Natural killer cell (primary cell): ENCODE measurements around the gene PDE11A. TPM values are rescaled to one million over a fixed set of nuclear protein-coding genes. Genes with fewer than 3 reads are reported as not detected.

Experiments used
- ATAC-seq, 3 donors: fragments of 150-1000 bp in 2 of 3; fragments of 200-7000 bp in 1 of 3; cut with Tn5 transposase; 1 replicate in 1 of 3; 2 replicates in 2 of 3; pipeline ENCODE4 v1.10.0; 2021; ENCODE audit warnings: mild to moderate bottlenecking in 2 of 3, moderate library complexity in 2 of 3
- DNase-seq, 2 donors: peaks; one replicate each; pipeline versions ENCODE4 v3.0.0 to v3.0.0-alpha.2; 2013 to 2021; ENCODE audit warnings: mixed read lengths in 1 of 2
- H3K27ac ChIP-seq: one replicate; pipeline ENCODE4 v1.5.1; 2013; ENCODE audit warnings: mild to moderate bottlenecking, low read length
- H3K27me3 ChIP-seq: one replicate; pipeline ENCODE4 v1.6.1; 2013; ENCODE audit warnings: low read length; ENCODE audit not compliant: control insufficient read depth, insufficient read depth
- H3K36me3 ChIP-seq: one replicate; pipeline ENCODE4 v1.6.1; 2013; ENCODE audit warnings: low read length; ENCODE audit not compliant: control insufficient read depth, insufficient read depth
- H3K4me1 ChIP-seq: one replicate; pipeline ENCODE4 v1.6.1; 2013; ENCODE audit warnings: low read length; ENCODE audit not compliant: control insufficient read depth, insufficient read depth
- H3K4me3 ChIP-seq: one replicate; pipeline ENCODE4 v1.5.1; 2013; ENCODE audit warnings: low read length
- H3K9me3 ChIP-seq: one replicate; pipeline ENCODE4 v1.6.1; 2013; ENCODE audit warnings: low read length; ENCODE audit not compliant: control insufficient read depth, insufficient read depth
- H3K27ac Mint-ChIP-seq, 2 donors: one replicate each; pipeline ENCODE4 v1.8.0; 2022; ENCODE audit warnings: mild to moderate bottlenecking in 2 of 2, mixed read lengths in 2 of 2, moderate library complexity in 1 of 2
- H3K27me3 Mint-ChIP-seq, 2 donors: one replicate each; pipeline ENCODE4 v1.8.0; 2022; ENCODE audit warnings: low read depth in 2 of 2, mixed read lengths in 2 of 2
- H3K36me3 Mint-ChIP-seq: one replicate; pipeline ENCODE4 v1.8.0; 2022; ENCODE audit warnings: mixed read lengths
- H3K4me1 Mint-ChIP-seq, 2 donors: one replicate each; pipeline ENCODE4 v1.8.0; 2022; ENCODE audit warnings: mixed read lengths in 2 of 2
- H3K4me3 Mint-ChIP-seq: one replicate; pipeline ENCODE4 v1.8.0; 2022; ENCODE audit warnings: mild to moderate bottlenecking, moderate library complexity, mixed read lengths
- H3K9me3 Mint-ChIP-seq, 2 donors: one replicate each; pipeline ENCODE4 v1.8.0; 2022; ENCODE audit warnings: mixed read lengths in 2 of 2
- CTCF ChIP-seq: fragments of 200-600 bp; IDR thresholded peaks from one replicate; pipeline ENCODE4 v1.8.0; 2022; ENCODE audit warnings: antibody characterized with exemption
- WGBS: methylation state at CpG from one replicate; pipeline ENCODE4 v1.1.7; 2013; ENCODE audit warnings: missing lambda C conversion rate; ENCODE audit not compliant: insufficient coverage; 5-methylcytosine and 5-hydroxymethylcytosine counted together
- intact Hi-C: fragments of 100-400 bp; cut with micrococcal nuclease; formaldehyde crosslinking; loops from one replicate; pipeline ENCODE4 v1.14.2; 2022
- total RNA-seq, 4 donors: library from RNA; stranded (reverse); fragments of 120-200 nt in 1 of 4; gene quantifications; one replicate each; pipeline versions ENCODE4 v1.2.3 to v1.2.4, GENCODE V29; 2013 to 2022

PDE11A gene
- total RNA-seq, 3 donors from 2014 or later (not counting 1 experiment from before 2014, with no cell fraction given), result not detected

GRCh38 chr2:177869912-177870311, 202.7 kb downstream of the PDE11A start:
- TF ChIP-seq CTCF, result no peak
- Mint-ChIP-seq H3K27ac (no peak overlapping the region), H3K4me3 (no peak overlapping the region), H3K27me3 (peaks cover 0 to 3% of the 10 kb centered on the region in 2 donors), H3K36me3 (no peaks in the 10 kb centered on the region), H3K4me1 (no peaks in the 10 kb centered on the region), H3K9me3 (no peaks in the 10 kb centered on the region)
- 76% methylated on average over 3 of the region's 3 CpGs for WGBS
- Histone ChIP-seq H3K27ac (no peak overlapping the region), H3K27me3 (no peaks in the 10 kb centered on the region), H3K9me3 (no peaks in the 10 kb centered on the region), H3K36me3 (no peaks in the 10 kb centered on the region), H3K4me1 (no peaks in the 10 kb centered on the region), H3K4me3 (no peak overlapping the region)
- DNase-seq, result no peak
- ATAC-seq, result no peak
- intact Hi-C loops, result no loop called here

GRCh38 chr2:177869209-177869608, 203.4 kb downstream of the PDE11A start:
- DNase-seq (no peak), ATAC-seq (no peak)
- Histone ChIP-seq H3K9me3 (no peaks in the 10 kb centered on the region), H3K4me3 (no peak overlapping the region), H3K27ac (no peak overlapping the region), H3K4me1 (no peaks in the 10 kb centered on the region), H3K27me3 (no peaks in the 10 kb centered on the region), H3K36me3 (no peaks in the 10 kb centered on the region)
- no peak overlapping the region for H3K4me3 Mint-ChIP-seq
- no peaks in the 10 kb centered on the region for H3K4me1 Mint-ChIP-seq
- H3K9me3 Mint-ChIP-seq, result no peaks in the 10 kb centered on the region
- 81% methylated on average over 3 of the region's 3 CpGs for WGBS
- no peak for TF ChIP-seq CTCF
- H3K36me3 Mint-ChIP-seq, result no peaks in the 10 kb centered on the region
- H3K27me3 Mint-ChIP-seq, result peaks cover 0 to 3% of the 10 kb centered on the region in 2 donors
- intact Hi-C loops, result no loop called here
- no peak overlapping the region for H3K27ac Mint-ChIP-seq

GRCh38 chr2:177868806-177869205, 203.8 kb downstream of the PDE11A start:
- Histone ChIP-seq H3K27ac (no peak overlapping the region), H3K27me3 (no peaks in the 10 kb centered on the region), H3K9me3 (no peaks in the 10 kb centered on the region), H3K4me3 (no peak overlapping the region), H3K4me1 (no peaks in the 10 kb centered on the region), H3K36me3 (no peaks in the 10 kb centered on the region)
- DNase-seq (no peak), ATAC-seq (no peak)
- Mint-ChIP-seq H3K4me1 (no peaks in the 10 kb centered on the region), H3K27me3 (peaks cover 2 to 3% of the 10 kb centered on the region in 2 donors), H3K9me3 (peaks cover 0 to 3% of the 10 kb centered on the region in 2 donors), H3K27ac (no peak overlapping the region), H3K36me3 (no peaks in the 10 kb centered on the region), H3K4me3 (no peak overlapping the region)
- no peak for TF ChIP-seq CTCF
- intact Hi-C loops, result no loop called here

- no peaks in the 10 kb centered on the region for H3K36me3 ChIP-seq
- Mint-ChIP-seq H3K4me3 (no peak overlapping the region), H3K36me3 (peaks cover 12% of the 10 kb centered on the region), H3K27me3 (peaks cover 2 to 42% of the 10 kb centered on the region in 2 donors), H3K4me1 (no peaks in the 10 kb centered on the region), H3K9me3 (peaks cover 3% of the 10 kb centered on the region in 2 donors), H3K27ac (no peak overlapping the region)
- no peaks in the 10 kb centered on the region for H3K9me3 ChIP-seq
- DNase-seq (no peak), ATAC-seq (no peak)
- peaks cover 2% of the 10 kb centered on the region for H3K27me3 ChIP-seq
- intact Hi-C loops, result no loop called here
- no peak overlapping the region for H3K27ac ChIP-seq
- no CpG with 5 or more reads among the region's 1 CpG for WGBS
- no peaks in the 10 kb centered on the region for H3K4me1 ChIP-seq
- H3K4me3 ChIP-seq, result no peak overlapping the region
- TF ChIP-seq CTCF, result no peak
These were observed 215.0 kb downstream of the PDE11A start for GRCh38 chr2:177857538-177857937.
